HEK293 (cell line): ENCODE results near the gene MYO5B.

Experiments used
- BCL11B ChIP-seq: fragments of 450-650 bp; formaldehyde crosslinking; IDR thresholded peaks from 2 replicates; pipeline ENCODE4 v1.5.1; 2016; ENCODE audit warnings: low read depth, missing biosample characterization, missing genetic modification characterization
- GLI2 ChIP-seq: fragments of 450-650 bp; formaldehyde crosslinking; IDR thresholded peaks from 2 replicates; pipeline ENCODE4; 2017; ENCODE audit warnings: missing biosample characterization, missing genetic modification characterization, low read depth, borderline replicate concordance
- GLIS1 ChIP-seq: fragments of 450-650 bp; formaldehyde crosslinking; IDR thresholded peaks from 2 replicates; pipeline ENCODE4 v1.5.1; 2016; ENCODE audit warnings: missing biosample characterization, missing genetic modification characterization
- KLF1 ChIP-seq: fragments of 450-650 bp; formaldehyde crosslinking; IDR thresholded peaks from 2 replicates; pipeline ENCODE4 v1.5.1; 2016; ENCODE audit warnings: missing biosample characterization, missing genetic modification characterization
- KLF8 ChIP-seq: fragments of 450-650 bp; formaldehyde crosslinking; IDR thresholded peaks from 2 replicates; pipeline ENCODE4 v1.5.1; 2016; ENCODE audit warnings: missing biosample characterization, missing genetic modification characterization
- OVOL3 ChIP-seq: fragments of 450-650 bp; formaldehyde crosslinking; IDR thresholded peaks from 2 replicates; pipeline ENCODE4 v1.5.1; 2016; ENCODE audit warnings: missing biosample characterization, missing genetic modification characterization
- PATZ1 ChIP-seq: fragments of 450-650 bp; formaldehyde crosslinking; IDR thresholded peaks from 2 replicates; pipeline ENCODE4 v1.5.1; 2016; ENCODE audit warnings: missing biosample characterization, missing genetic modification characterization
- PRDM10 ChIP-seq: fragments of 450-650 bp; formaldehyde crosslinking; IDR thresholded peaks from 2 replicates; pipeline ENCODE4 v1.5.1; 2016; ENCODE audit warnings: missing biosample characterization, missing genetic modification characterization
- RBAK ChIP-seq: fragments of 450-650 bp; formaldehyde crosslinking; IDR thresholded peaks from 2 replicates; pipeline ENCODE4 v1.5.1; 2016; ENCODE audit warnings: missing biosample characterization, missing genetic modification characterization
- SP2 ChIP-seq: fragments of 450-650 bp; formaldehyde crosslinking; IDR thresholded peaks from 2 replicates; pipeline ENCODE4 v1.5.1; 2016; ENCODE audit warnings: missing biosample characterization, missing genetic modification characterization
- SP7 ChIP-seq: fragments of 450-650 bp; formaldehyde crosslinking; IDR thresholded peaks from 2 replicates; pipeline ENCODE4 v1.5.1; 2016; ENCODE audit warnings: missing biosample characterization, missing genetic modification characterization
- TSHZ1 ChIP-seq: fragments of 450-650 bp; formaldehyde crosslinking; IDR thresholded peaks from 2 replicates; pipeline ENCODE4 v1.5.1; 2016; ENCODE audit warnings: missing biosample characterization, missing genetic modification characterization, borderline replicate concordance
- ZBTB11 ChIP-seq: fragments of 450-650 bp; formaldehyde crosslinking; conservative IDR thresholded peaks from 2 replicates; pipeline ENCODE4 v1.5.1; 2016; ENCODE audit warnings: low read depth, missing biosample characterization, missing genetic modification characterization
- ZBTB48 ChIP-seq: fragments of 450-650 bp; formaldehyde crosslinking; IDR thresholded peaks from 2 replicates; pipeline ENCODE4 v1.5.1; 2016; ENCODE audit warnings: missing biosample characterization, missing genetic modification characterization
- ZBTB7A ChIP-seq: fragments of 450-650 bp; formaldehyde crosslinking; IDR thresholded peaks from 2 replicates; pipeline ENCODE4 v1.5.1; 2016; ENCODE audit warnings: low read depth, missing biosample characterization, missing genetic modification characterization
- ZNF114 ChIP-seq: fragments of 450-650 bp; formaldehyde crosslinking; IDR thresholded peaks from 2 replicates; pipeline ENCODE4 v1.5.0; 2017; ENCODE audit warnings: missing biosample characterization, missing genetic modification characterization
- ZNF146 ChIP-seq: fragments of 450-650 bp; formaldehyde crosslinking; IDR thresholded peaks from 2 replicates; pipeline ENCODE4 v1.5.1; 2016; ENCODE audit warnings: missing biosample characterization, missing genetic modification characterization
- ZNF24 ChIP-seq: fragments of 450-650 bp; formaldehyde crosslinking; IDR thresholded peaks from 2 replicates; pipeline ENCODE4 v1.5.1; 2016; ENCODE audit warnings: missing biosample characterization, missing genetic modification characterization
- ZNF248 ChIP-seq: fragments of 450-650 bp; formaldehyde crosslinking; IDR thresholded peaks from 2 replicates; pipeline ENCODE4 v1.5.1; 2017; ENCODE audit warnings: missing biosample characterization, missing genetic modification characterization
- ZNF280C ChIP-seq: fragments of 450-650 bp; formaldehyde crosslinking; IDR thresholded peaks from 2 replicates; pipeline ENCODE4 v1.5.1; 2016; ENCODE audit warnings: missing biosample characterization, missing genetic modification characterization
- ZNF341 ChIP-seq: fragments of 450-650 bp; formaldehyde crosslinking; IDR thresholded peaks from 2 replicates; pipeline ENCODE4; 2016; ENCODE audit warnings: low read depth, missing biosample characterization, missing genetic modification characterization
- ZNF404 ChIP-seq: fragments of 450-650 bp; formaldehyde crosslinking; IDR thresholded peaks from 2 replicates; pipeline ENCODE4 v1.5.1; 2017; ENCODE audit warnings: missing biosample characterization, missing genetic modification characterization
- ZNF558 ChIP-seq: fragments of 450-650 bp; formaldehyde crosslinking; IDR thresholded peaks from 2 replicates; pipeline ENCODE4 v1.5.1; 2016; ENCODE audit warnings: missing biosample characterization, missing genetic modification characterization
- ZNF560 ChIP-seq: fragments of 450-650 bp; formaldehyde crosslinking; IDR thresholded peaks from 2 replicates; pipeline ENCODE4 v1.5.1; 2017; ENCODE audit warnings: missing biosample characterization, missing genetic modification characterization, borderline replicate concordance
- ZNF623 ChIP-seq: fragments of 450-650 bp; formaldehyde crosslinking; IDR thresholded peaks from 2 replicates; pipeline ENCODE4 v1.5.1; 2016; ENCODE audit warnings: missing biosample characterization, missing genetic modification characterization
- ZNF654 ChIP-seq: fragments of 450-650 bp; formaldehyde crosslinking; IDR thresholded peaks from 2 replicates; pipeline ENCODE4 v1.5.1; 2016; ENCODE audit warnings: low read depth, missing biosample characterization, missing genetic modification characterization

MYO5B gene

GRCh38 chr18:50105027-50105426 is 89.9 kb downstream of the MYO5B start (continued):
- TF ChIP-seq ZBTB11 (tag by site-specific recombination) (peak; percentile 89), GLIS1 (0 out of 2 replicates have a peak, but pooled peaks have one; percentile 18), GLI2 (peak; percentile 65; the same call in 1 of the 2 replicates), PRDM10 (tag by site-specific recombination) (no peak), ZNF280C (no peak), ZNF24 (tag by site-specific recombination) (no peak; the same call in 1 of the 2 replicates), ZBTB7A (tag by site-specific recombination) (no peak), ZNF404 (tag by site-specific recombination) (peak; percentile 88; the same call in 1 of the 2 replicates), ZNF341 (tag by site-specific recombination) (peak; percentile 45), ZNF114 (no peak), SP7 (tag by site-specific recombination) (no peak), ZBTB48 (no peak), KLF8 (tag by site-specific recombination) (no peak), TSHZ1 (tag by site-specific recombination) (peak; percentile 22; the same call in 1 of the 2 replicates), SP2 (tag by site-specific recombination) (no peak), RBAK (tag by site-specific recombination) (peak; percentile 77; the same call in 1 of the 2 replicates), ZNF654 (tag by site-specific recombination) (peak; percentile 60), ZNF623 (tag by site-specific recombination) (peak; percentile 89), PATZ1 (tag by site-specific recombination) (no peak), BCL11B (no peak), ZNF558 (peak; percentile 79; the same call in 1 of the 2 replicates), ZNF146 (tag by site-specific recombination) (no peak; the same call in 1 of the 2 replicates), ZNF248 (tag by site-specific recombination) (no peak), KLF1 (tag by site-specific recombination) (no peak), OVOL3 (peak; percentile 57; the same call in 1 of the 2 replicates), ZNF560 (tag by site-specific recombination) (peak; percentile 98)
